NCI-H1417 (cell line): ENCODE data around the gene KLHL28.
"Not testable (repeated sequence)": the region's sequence is repeated elsewhere in the genome, so short reads cannot be mapped to it uniquely, and the experiment has no call there.

Source experiments
- DNase-seq, 3 experiments: peaks; one replicate each; lab custom pipeline; 2025; lab: John Stamatoyannopoulos, UW

The KLHL28 gene

DNA sequence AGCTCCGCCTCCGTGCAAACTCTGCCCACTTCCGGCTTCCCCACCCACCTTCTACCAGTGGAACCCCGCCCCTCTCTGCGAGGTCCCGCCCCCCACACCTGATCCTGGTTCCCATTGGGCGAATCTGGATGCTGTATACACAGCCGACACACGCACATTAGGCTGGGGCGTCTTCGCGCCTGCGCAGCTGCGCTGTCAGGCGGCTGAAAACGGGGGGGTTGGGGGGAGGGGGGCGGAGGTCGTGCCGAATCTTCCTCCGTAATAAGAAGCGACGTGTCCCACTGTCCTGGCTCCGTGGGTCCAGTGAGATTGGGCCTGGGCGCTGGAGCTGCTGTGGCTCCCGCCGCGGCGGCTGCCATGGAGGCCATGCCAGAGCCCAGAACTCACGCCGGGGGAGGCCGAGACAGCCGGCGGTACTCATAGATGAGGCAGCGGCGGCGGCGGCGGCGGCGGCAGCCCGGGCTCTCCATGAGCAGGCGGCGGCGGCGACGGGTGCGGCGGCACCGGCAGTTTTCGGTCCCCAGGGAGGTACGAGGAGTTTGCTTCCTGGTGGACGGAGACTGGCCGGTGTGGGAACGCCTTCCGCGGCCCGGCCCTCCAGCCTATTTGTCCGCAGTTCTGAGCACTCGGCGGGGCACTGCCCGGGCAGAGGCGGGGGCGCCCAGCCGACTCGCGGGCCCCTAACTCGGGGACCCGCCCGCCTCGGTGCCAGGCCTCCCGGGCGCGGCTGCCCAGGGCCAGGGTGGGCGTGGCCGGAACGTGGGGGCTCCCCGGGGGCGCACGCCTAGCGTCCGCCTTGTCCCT lies 64.5 kb downstream of the KLHL28 start:
- peak; percentile 97 to 98 (median 97) for DNase-seq

DNA sequence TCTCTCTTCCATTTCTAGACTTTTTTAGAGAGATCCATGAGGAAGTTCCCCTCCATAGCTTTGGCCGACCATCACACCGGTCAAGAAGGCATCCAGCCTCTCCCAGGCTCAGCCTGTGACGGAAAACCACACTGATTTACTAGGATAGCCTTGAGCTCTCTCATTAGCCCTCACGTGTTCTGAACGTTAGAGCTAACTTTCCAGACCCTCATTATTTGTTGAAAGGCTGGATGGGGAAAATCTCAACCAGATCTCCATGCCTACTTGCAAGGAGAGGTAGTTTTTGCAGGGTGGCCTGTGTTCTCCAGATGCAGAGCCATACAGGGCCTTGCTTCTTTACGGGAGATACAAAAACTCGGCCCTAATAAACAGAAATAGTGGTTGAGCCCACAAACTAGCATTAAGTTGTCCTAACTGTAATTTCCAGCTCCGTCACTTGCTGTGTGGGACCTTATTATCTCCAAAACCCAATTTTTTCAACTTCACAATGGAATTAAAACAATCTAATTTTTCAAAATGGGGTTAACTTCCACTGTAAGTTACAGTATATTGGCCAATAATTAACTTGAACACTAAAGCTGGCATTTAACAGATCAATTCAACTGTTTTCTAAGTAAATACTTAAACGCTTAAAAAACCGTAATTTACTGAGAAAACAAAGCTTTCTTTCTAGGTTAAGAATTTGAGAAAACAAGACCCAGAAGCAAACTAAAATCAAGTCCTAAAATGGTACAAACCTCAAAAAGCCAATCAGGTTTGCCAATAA lies 65.3 kb downstream of the KLHL28 start:
- no peak for DNase-seq

DNA sequence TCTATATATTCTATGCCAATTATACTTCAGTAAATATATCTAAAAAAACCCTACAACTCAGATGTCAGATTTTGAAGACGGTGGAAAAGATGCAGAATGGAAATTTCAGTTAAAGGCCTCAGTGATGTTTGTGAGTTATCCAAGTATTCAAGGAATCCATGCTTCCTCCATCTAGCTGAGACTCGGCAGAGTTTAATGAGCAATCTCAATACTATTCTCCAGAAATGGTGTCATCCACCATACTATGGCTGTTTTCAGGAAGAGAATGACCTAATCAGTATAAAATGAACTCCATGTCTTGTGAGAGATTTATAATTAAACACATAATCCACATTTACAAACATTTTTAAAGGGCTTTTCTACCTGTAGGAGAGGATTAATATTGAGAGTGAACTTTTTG lies 66.0 kb downstream of the KLHL28 start:
- DNase-seq: no peak

DNA sequence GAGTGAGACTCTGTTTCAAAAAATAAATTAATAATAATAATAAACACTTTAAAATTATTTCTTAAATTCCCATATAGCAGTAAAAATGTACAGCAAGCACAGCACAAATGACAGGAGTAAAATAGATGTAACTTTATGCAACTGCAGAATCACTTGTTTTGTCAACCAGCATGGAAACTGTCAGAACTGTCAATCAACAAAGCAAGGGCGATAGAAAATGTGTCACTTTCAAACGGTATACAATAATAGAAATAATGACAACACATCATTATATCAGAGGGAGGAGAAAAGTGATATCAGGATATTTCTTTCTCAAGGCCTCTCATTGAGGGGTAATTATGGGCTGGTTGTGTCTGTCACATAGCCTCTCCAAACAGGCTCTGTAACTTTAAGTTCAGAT lies 68.2 kb downstream of the KLHL28 start:
- DNase-seq: no peak

DNA sequence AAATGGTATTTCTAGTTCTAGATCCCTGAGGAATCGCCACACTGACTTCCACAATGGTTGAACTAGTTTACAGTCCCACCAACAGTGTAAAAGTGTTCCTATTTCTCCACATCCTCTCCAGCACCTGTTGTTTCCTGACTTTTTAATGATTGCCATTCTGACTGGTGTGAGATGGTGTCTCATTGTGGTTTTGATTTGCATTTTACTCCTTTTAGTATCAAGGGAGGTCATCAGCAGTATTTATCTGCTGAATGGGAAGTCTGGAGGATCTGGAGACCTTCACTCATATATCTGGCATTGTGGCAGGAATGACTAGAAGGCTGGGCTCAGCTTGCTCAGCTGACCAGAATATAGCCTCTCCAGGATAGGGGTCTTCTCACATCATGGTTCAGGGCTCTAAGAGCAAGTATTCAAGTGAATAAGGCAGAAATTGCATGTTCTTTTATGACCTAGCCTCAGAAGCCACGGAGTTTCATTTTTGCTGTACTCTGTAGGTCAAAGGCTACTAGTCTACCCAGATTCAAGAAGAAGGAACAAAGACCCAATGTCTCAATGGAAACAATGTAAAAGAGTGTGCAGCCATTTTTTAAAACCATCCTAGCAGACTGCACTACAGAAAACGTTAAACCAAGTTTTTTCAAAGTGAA lies 69.9 kb downstream of the KLHL28 start:
- not testable (repeated sequence) for DNase-seq

DNA sequence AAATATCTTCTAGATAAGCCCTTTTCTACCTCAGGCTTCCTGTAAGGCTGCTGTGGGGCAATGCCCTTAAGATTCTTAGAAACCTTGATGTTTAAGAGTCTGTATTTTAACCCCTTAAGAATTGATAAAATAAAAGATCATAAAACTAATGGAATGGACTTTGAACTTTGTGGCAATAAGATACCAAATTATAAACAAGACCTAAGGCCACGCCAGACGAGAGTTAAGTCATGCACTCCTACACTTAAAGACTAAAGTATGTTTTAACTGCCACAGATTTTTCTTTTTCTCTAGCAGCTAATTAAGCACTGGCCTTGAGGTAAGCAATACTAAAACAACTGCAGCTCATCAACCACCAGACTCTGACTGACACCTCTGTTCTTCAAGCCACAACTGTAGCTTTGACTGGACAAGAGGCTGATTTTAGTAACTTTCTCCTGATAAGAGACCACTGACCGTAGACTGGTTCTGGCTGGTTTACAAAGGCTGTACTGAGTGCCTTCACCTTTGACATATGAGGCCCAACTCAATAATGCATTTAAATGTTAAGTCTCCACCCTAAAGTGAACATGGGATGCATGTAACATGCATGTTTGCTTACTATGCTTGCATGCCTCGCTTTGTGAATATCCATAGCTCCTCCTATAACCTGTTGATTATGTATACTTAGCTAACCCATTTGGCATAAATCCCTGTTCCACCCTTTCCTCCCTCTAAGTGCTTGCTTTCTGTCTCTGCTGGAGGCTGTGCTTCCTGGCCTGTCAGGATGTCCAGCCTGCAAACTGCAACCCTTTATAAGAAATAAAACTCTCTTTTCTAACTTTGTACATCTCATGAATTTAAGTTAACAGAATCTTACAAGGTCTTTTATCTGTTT lies 71.9 kb downstream of the KLHL28 start:
- DNase-seq: no peak

GRCh38 chr14:44887596-44887955 lies 74.2 kb downstream of the KLHL28 start:
- no peak for DNase-seq

GRCh38 chr14:44886860-44887595 lies 74.7 kb downstream of the KLHL28 start:
- no peak for DNase-seq

GRCh38 chr14:44880791-44881190 lies 81.0 kb downstream of the KLHL28 start:
- DNase-seq: no peak
